Duodenal mucosa (tissue), 2 donors: ENCODE results near the gene GNRH2.

Experiments
- H3K27ac ChIP-seq: one replicate; pipeline ENCODE4 v1.7.0; 2013; ENCODE audit warnings: low read depth, low read length
- H3K27me3 ChIP-seq, 2 donors: one replicate each; pipeline ENCODE4 v1.7.0; 2013; ENCODE audit warnings: low read length in 2 of 2, control low read depth in 1 of 2; ENCODE audit not compliant: insufficient read depth in 2 of 2, control insufficient read depth in 1 of 2
- H3K36me3 ChIP-seq, 2 donors: one replicate each; pipeline ENCODE4 v1.7.0; 2013; ENCODE audit warnings: low read length in 2 of 2, control low read depth in 1 of 2; ENCODE audit not compliant: insufficient read depth in 2 of 2, control insufficient read depth in 1 of 2
- H3K4me1 ChIP-seq, 2 donors: one replicate each; pipeline ENCODE4 v1.7.0; 2013; ENCODE audit warnings: low read length in 2 of 2, control low read depth in 1 of 2; ENCODE audit not compliant: insufficient read depth in 2 of 2, control insufficient read depth in 1 of 2
- H3K4me3 ChIP-seq, 2 donors: one replicate each; pipeline ENCODE4 v1.7.0; 2013; ENCODE audit warnings: low read length in 2 of 2, low read depth in 1 of 2
- H3K9ac ChIP-seq, 2 donors: one replicate each; pipeline ENCODE4 v1.7.0; 2013; ENCODE audit warnings: low read length in 2 of 2, low read depth in 1 of 2
- H3K9me3 ChIP-seq, 2 donors: one replicate each; pipeline ENCODE4 v1.7.0; 2013; ENCODE audit warnings: low read length in 2 of 2, control low read depth in 1 of 2; ENCODE audit not compliant: control insufficient read depth in 1 of 2

GNRH2 gene

GRCh38 chr20:3043322-3043721, at the start of gene GNRH2:
Gene GNRH2, plus strand, starts transcription at chr20:3043622. Its CDS starts 793 bp downstream, at chr20:3044415.
- Histone ChIP-seq H3K4me1 (peaks cover 6 to 17% of the 10 kb centered on the region in 2 donors), H3K36me3 (peaks cover 13 to 32% of the 10 kb centered on the region in 2 donors), H3K9me3 (no peaks in the 10 kb centered on the region), H3K4me3 (no peak within 1 kb of the TSS), H3K27me3 (no peaks in the 10 kb centered on the region), H3K9ac (no peak within 1 kb of the TSS), H3K27ac (no peak within 1 kb of the TSS)

GRCh38 chr20:2995796-2996195, 47.6 kb upstream of the GNRH2 start:
- Histone ChIP-seq H3K4me1 (no peaks in the 10 kb centered on the region), H3K27me3 (no peaks in the 10 kb centered on the region), H3K36me3 (peaks cover 21 to 36% of the 10 kb centered on the region in 2 donors), H3K27ac (no peak overlapping the region), H3K9ac (no peak overlapping the region), H3K9me3 (no peaks in the 10 kb centered on the region), H3K4me3 (no peak overlapping the region)

DNA sequence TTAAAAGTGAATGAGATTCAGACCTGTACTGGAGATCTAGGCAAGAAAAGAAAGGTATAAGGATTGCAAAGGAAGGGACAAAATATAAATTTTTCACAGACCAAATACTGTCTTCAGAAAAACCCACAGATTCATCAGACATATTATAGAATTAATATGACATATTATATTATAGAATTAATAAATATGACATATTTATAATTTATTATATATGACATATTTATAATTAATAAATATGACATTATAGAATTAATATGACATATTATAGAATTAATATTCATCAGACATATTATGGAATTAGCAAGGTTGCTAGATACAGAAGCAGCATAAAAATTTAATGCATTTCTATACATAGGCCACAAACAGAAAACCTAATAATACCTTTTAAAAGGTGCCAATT, 44.7 kb upstream of the GNRH2 start:
- no peaks in the 10 kb centered on the region for H3K27me3 ChIP-seq
- no peak overlapping the region for H3K27ac ChIP-seq
- no peak overlapping the region for H3K4me3 ChIP-seq
- no peaks in the 10 kb centered on the region for H3K9me3 ChIP-seq
- H3K4me1 ChIP-seq: no peaks in the 10 kb centered on the region
- H3K9ac ChIP-seq: no peak overlapping the region
- H3K36me3 ChIP-seq: peaks cover 9 to 15% of the 10 kb centered on the region in 2 donors

DNA sequence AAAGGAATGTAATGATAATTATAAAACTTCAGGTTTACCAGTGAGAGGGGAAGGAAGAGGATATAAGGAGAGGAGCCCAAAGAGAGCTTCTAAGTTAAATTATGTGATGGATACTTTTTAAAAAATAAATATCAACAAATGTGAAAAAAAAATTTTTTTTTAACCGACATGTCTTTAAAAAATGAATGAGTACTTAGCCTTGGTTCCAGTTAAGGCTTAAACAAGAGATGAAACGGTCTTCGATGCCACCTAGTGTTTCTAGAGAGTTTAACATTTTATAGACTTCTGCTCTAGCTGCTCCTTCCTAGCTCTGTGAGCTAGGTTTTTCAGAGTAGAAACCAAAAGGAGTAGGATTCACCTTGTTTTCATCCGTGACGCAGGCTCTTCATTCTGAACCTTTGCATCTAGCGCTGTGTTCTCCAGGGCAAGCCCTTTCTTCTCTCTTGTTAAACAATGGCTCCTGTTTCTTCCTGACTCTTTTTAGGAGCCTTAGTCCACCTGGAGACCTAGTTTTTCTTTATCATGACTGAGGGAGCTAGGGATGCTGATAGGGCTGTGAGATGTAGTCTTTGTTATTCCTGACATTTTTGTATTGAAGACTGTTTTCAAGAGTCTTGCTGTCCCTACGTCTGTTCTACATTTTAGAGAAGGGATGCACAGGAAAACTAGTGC, 42.4 kb upstream of the GNRH2 start:
- no peak overlapping the region for H3K27ac ChIP-seq
- peaks cover 7 to 10% of the 10 kb centered on the region in 2 donors for H3K36me3 ChIP-seq
- no peaks in the 10 kb centered on the region for H3K4me1 ChIP-seq
- H3K4me3 ChIP-seq: no peak overlapping the region
- no peak overlapping the region for H3K9ac ChIP-seq
- no peaks in the 10 kb centered on the region for H3K9me3 ChIP-seq
- H3K27me3 ChIP-seq: no peaks in the 10 kb centered on the region

DNA sequence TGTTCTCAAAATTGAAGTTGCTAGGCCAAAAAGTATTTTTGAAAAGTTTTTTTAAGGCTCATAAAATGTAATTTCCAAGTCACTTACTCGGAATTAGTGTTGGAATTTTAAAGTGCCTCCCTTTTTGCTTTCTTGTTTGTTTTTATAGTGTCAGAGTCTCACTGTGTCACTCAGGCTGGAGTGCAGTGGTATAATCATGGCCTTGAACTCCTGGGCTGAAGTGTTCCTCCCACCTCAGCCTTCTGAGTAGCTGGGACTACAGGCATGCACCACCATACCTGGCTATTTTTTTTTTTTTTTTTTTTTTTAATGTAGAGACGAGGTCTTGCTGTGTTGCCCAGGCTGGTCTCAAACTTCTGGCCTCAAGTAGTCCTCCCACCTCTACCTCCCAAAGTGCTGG, 40.0 kb upstream of the GNRH2 start:
- Histone ChIP-seq H3K4me3 (no peak overlapping the region), H3K27ac (no peak overlapping the region), H3K9ac (no peak overlapping the region), H3K4me1 (no peaks in the 10 kb centered on the region), H3K36me3 (peaks cover 17 to 26% of the 10 kb centered on the region in 2 donors), H3K27me3 (no peaks in the 10 kb centered on the region), H3K9me3 (no peaks in the 10 kb centered on the region)

DNA sequence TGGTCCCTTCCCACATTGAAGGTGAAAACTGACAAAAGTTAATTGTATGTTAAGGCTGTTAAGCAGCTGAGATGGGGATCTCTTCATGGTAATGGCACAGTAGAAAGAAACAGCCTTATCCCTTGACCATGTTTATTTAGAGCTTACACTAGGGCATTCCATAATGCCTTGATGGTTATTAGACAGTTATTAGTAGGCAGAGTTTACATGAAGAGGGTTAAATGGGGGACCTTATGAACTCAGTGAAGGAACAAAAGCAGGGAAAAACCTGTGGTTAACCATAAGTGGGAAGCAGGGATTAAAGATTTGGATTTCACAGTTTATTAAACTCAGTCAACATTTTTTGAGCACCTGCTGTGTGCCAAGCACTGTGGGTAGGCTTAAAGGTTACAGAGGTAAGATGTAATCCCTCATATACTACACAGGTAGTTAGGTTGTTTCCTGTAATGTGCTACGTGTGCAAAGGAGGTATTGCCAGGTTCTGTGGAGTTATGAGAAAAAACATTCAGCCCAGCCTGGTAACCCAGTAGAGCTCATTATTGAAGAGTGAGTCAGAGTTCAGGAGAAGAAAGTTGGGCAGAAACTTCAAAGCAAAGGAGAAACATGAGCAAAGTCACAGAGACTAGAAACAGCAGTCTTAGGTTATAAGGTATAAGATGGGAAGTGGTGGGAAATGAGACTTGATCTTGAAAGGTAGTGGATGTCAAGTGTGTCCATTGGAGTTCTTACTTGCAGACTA, 32.3 kb upstream of the GNRH2 start:
- H3K4me3 ChIP-seq: no peak overlapping the region
- H3K4me1 ChIP-seq: no peaks in the 10 kb centered on the region
- H3K27me3 ChIP-seq: no peaks in the 10 kb centered on the region
- H3K9me3 ChIP-seq: no peaks in the 10 kb centered on the region
- peaks cover 26 to 43% of the 10 kb centered on the region in 2 donors for H3K36me3 ChIP-seq
- H3K9ac ChIP-seq: no peak overlapping the region
- H3K27ac ChIP-seq: no peak overlapping the region

DNA sequence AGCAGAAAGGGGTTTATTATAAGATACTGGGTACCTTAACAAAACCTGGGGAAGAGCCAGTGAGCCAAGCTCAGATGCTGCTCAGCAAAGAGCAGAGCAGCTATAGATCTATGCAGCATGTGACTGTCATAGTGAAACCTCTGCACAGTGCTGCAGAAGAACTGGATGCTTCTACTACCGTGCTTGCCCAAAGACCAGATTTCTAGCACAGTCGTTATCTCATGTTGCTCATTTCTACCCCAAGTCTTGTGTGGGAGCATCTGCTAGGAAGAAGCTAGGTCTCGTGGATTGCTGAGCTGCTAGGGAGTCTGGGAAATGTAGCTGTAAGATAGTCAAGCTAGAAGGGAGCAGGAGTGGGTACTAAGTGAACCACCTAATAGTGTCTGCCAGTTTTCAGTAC, 31.7 kb upstream of the GNRH2 start:
- Histone ChIP-seq H3K27me3 (no peaks in the 10 kb centered on the region), H3K9ac (no peak overlapping the region), H3K36me3 (peaks cover 21 to 40% of the 10 kb centered on the region in 2 donors), H3K27ac (no peak overlapping the region), H3K4me3 (no peak overlapping the region), H3K9me3 (no peaks in the 10 kb centered on the region), H3K4me1 (no peaks in the 10 kb centered on the region)

DNA sequence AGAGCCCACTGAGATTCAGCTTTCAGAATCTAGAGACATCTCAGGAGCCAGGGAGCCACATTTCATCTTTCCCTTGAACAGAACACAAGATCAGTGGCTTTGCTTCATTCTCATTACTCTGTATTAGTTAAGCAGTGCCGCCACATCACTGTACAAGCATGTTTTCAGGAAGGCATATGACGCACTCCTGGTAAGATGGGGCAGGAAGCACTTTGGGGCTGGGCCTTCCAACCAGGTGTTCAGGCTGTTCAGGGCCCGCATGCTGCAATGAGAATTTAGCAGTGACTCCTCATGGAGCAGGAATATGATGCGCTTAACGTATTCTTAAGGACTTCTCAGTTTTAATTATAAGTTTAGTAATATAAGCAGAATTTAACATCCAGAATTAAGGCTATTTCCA, 29.7 kb upstream of the GNRH2 start:
- no peaks in the 10 kb centered on the region for H3K9me3 ChIP-seq
- peaks cover 15 to 36% of the 10 kb centered on the region in 2 donors for H3K36me3 ChIP-seq
- no peak overlapping the region for H3K4me3 ChIP-seq
- no peak overlapping the region for H3K9ac ChIP-seq
- no peaks in the 10 kb centered on the region for H3K4me1 ChIP-seq
- no peak overlapping the region for H3K27ac ChIP-seq
- no peaks in the 10 kb centered on the region for H3K27me3 ChIP-seq

GRCh38 chr20:3014179-3014578, 29.2 kb upstream of the GNRH2 start:
- Histone ChIP-seq H3K36me3 (peaks cover 11 to 32% of the 10 kb centered on the region in 2 donors), H3K4me3 (no peak overlapping the region), H3K9ac (no peak overlapping the region), H3K9me3 (no peaks in the 10 kb centered on the region), H3K27ac (no peak overlapping the region), H3K4me1 (no peaks in the 10 kb centered on the region), H3K27me3 (no peaks in the 10 kb centered on the region)

- no peak overlapping the region for H3K27ac ChIP-seq
- H3K4me1 ChIP-seq: no peaks in the 10 kb centered on the region
- no peaks in the 10 kb centered on the region for H3K9me3 ChIP-seq
- H3K36me3 ChIP-seq: peaks cover 10 to 27% of the 10 kb centered on the region in 2 donors
- no peaks in the 10 kb centered on the region for H3K27me3 ChIP-seq
- no peak overlapping the region for H3K4me3 ChIP-seq
- H3K9ac ChIP-seq: no peak overlapping the region
These were observed 28.8 kb upstream of the GNRH2 start for GRCh38 chr20:3014662-3015061.
